BE2C (cell line): ENCODE results near the gene NLRP11.

Experiments
- DNase-seq: peaks from one replicate; pipeline ENCODE4 v3.0.0-alpha.2; 2020
- H3K27me3 ChIP-seq: fragments of 250-450 bp; sonication (Bioruptor Pico); 2 replicates; pipeline ENCODE4 v1.5.1; 2020; ENCODE audit warnings: mild to moderate bottlenecking
- H3K36me3 ChIP-seq: fragments of 250-450 bp; sonication (Bioruptor Pico); 2 replicates; pipeline ENCODE4 v1.5.1; 2020; ENCODE audit warnings: mild to moderate bottlenecking
- H3K4me1 ChIP-seq: fragments of 250-450 bp; sonication (Bioruptor Pico); 2 replicates; pipeline ENCODE4 v1.5.1; 2020
- H3K4me3 ChIP-seq: 2 replicates; pipeline ENCODE4 v1.5.1; 2011; ENCODE audit warnings: low read depth, low read length
- H3K9me3 ChIP-seq: fragments of 250-450 bp; sonication (Bioruptor Pico); 2 replicates; pipeline ENCODE4 v1.5.1; 2020
- CTCF ChIP-seq: IDR thresholded peaks from 2 replicates; pipeline ENCODE4 v1.5.1; 2012; ENCODE audit warnings: mild to moderate bottlenecking, low read depth, low read length

Gene NLRP11

GRCh38 chr19:55811340-55811739 lies 20.5 kb downstream of the NLRP11 start:
- no peaks in the 10 kb centered on the region; the same call in 1 of the 2 replicates for H3K9me3 ChIP-seq
- H3K36me3 ChIP-seq = no peaks in the 10 kb centered on the region
- H3K4me1 ChIP-seq = no peaks in the 10 kb centered on the region
- no peak overlapping the region for H3K4me3 ChIP-seq
- no peak for DNase-seq
- no peak for TF ChIP-seq CTCF
- H3K27me3 ChIP-seq = peaks cover 34% of the 10 kb centered on the region

GRCh38 chr19:55809381-55810058 lies 22.3 kb downstream of the NLRP11 start:
- no peaks in the 10 kb centered on the region for H3K36me3 ChIP-seq
- peak; percentile 84 for DNase-seq
- TF ChIP-seq CTCF = peak; percentile 77
- H3K27me3 ChIP-seq = peaks cover 27% of the 10 kb centered on the region
- H3K4me1 ChIP-seq = no peaks in the 10 kb centered on the region
- no peak overlapping the region for H3K4me3 ChIP-seq
- H3K9me3 ChIP-seq = no peaks in the 10 kb centered on the region; the same call in 1 of the 2 replicates

DNA sequence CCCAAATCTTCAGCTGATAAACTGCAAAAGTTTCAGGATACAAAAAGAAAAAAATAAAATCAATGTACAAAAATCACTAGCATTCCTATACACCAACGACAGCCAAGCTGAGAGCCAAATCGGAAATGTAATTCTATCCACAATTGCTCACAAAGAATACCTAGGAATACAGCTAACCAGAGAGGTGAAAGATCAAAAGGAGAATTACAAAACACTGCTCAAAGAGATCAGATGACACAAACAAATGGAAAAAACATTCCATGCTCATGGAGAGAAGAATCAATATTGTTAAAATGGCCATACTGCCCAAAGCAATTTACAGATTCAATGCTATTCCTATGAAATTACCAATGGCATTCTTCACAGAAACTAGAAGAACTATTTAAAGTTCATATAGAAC lies 29.5 kb downstream of the NLRP11 start:
- TF ChIP-seq CTCF = no peak
- Histone ChIP-seq H3K4me3 (no peak overlapping the region), H3K27me3 (peaks cover 15% of the 10 kb centered on the region), H3K4me1 (no peaks in the 10 kb centered on the region), H3K36me3 (no peaks in the 10 kb centered on the region), H3K9me3 (0 out of 2 replicates have a peak, but pooled peaks cover 2% of the 10 kb centered on the region)
- no peak for DNase-seq

DNA sequence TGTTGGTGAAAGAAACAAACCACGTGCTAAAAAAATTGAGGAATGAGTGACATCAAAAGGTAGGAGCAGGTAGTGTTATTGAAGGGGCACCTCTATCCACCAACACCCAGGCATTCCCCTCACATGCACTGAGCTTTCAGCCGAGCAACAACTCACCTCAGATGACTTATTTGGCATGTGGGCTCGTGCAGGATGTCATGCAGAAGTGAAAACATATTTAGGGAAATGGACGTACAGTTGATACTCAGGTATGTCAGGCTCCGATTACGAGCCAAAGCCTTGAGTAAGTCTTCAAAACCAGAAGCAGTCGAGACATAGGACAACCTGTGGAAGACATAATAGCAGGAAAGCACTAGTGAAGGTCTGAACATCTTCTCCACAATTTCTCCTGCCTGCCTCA lies 30.4 kb downstream of the NLRP11 start:
- Histone ChIP-seq H3K9me3 (0 out of 2 replicates have a peak, but pooled peaks cover 2% of the 10 kb centered on the region), H3K36me3 (no peaks in the 10 kb centered on the region), H3K27me3 (peaks cover 20% of the 10 kb centered on the region), H3K4me1 (no peaks in the 10 kb centered on the region), H3K4me3 (no peak overlapping the region)
- DNase-seq = no peak
- no peak for TF ChIP-seq CTCF

DNA sequence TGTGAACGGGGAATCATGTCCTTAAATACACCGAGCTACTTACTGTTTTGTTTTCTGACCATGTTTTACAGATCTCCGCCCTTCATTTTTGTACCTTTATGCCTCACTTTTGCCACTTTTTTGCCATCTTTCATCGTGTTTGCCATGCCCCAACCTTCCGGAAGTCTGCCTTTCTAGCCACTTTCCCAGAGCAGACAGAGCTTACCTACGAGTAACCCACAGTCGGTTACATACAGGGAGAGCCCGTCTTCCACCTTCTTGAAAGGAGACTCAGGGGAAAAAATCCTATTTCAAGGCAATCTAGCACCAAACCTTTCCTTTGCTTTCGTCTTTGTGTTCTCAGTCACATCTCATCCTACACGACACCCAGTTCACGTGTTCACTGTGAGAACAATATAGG lies 36.8 kb downstream of the NLRP11 start:
- H3K4me1 ChIP-seq = no peaks in the 10 kb centered on the region
- H3K9me3 ChIP-seq = no peaks in the 10 kb centered on the region
- no peaks in the 10 kb centered on the region for H3K36me3 ChIP-seq
- H3K4me3 ChIP-seq = no peak overlapping the region
- no peak for DNase-seq
- peaks cover 13% of the 10 kb centered on the region for H3K27me3 ChIP-seq
- TF ChIP-seq CTCF = no peak

DNA sequence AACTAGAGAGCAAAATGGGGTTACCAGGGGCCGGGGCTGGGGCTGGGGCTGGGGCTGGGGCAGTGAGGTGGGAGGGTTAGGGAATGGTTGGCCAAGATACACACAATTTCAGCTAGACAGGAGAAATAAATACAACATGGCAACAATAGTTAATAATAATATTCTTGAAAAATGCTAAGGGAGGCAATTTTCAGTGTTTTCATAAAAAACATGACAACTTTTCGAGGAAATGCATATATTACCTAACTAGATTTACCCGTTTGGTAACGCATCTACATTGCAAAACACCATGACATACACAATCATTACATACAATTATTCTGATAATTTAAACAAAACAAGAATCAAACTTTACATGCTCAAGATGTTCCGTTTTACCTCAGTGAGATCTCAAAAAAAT lies 50.7 kb downstream of the NLRP11 start:
- no peak for TF ChIP-seq CTCF
- H3K9me3 ChIP-seq = no peaks in the 10 kb centered on the region
- no peak for DNase-seq
- no peaks in the 10 kb centered on the region for H3K36me3 ChIP-seq
- H3K27me3 ChIP-seq = peaks cover 43% of the 10 kb centered on the region
- no peaks in the 10 kb centered on the region for H3K4me1 ChIP-seq
- no peak overlapping the region for H3K4me3 ChIP-seq
